Hippocampal formation (tissue), 2 donors: Measurements from ENCODE around the gene TRAF5.

ENCODE experiments used
- DNase-seq, 2 donors: peaks; one replicate each; lab custom pipeline; 2025; lab: John Stamatoyannopoulos, UW

The TRAF5 gene

GRCh38 chr1:211328084-211328694, 1.6 kb downstream of the TRAF5 start:
- DNase-seq, result no peak

- DNase-seq, result no peak
Measured at GRCh38 chr1:211328866-211329475, 2.3 kb downstream of the TRAF5 start.

GRCh38 chr1:211329764-211330201, 3.1 kb downstream of the TRAF5 start:
- no peak for DNase-seq

GRCh38 chr1:211330282-211330936, 3.8 kb downstream of the TRAF5 start:
- no peak for DNase-seq

- no peak for DNase-seq
Measured at GRCh38 chr1:211331011-211331709, 4.5 kb downstream of the TRAF5 start.

GRCh38 chr1:211332036-211332616, 5.5 kb downstream of the TRAF5 start:
- no peak for DNase-seq

GRCh38 chr1:211332830-211333229, 6.2 kb downstream of the TRAF5 start:
- no peak for DNase-seq

- no peak for DNase-seq
Measured at GRCh38 chr1:211333906-211334305, 7.3 kb downstream of the TRAF5 start.

GRCh38 chr1:211334986-211335385, 8.4 kb downstream of the TRAF5 start:
- DNase-seq, result no peak

GRCh38 chr1:211335522-211336157, 9.0 kb downstream of the TRAF5 start:
- DNase-seq, result no peak

- no peak for DNase-seq
Measured at GRCh38 chr1:211336161-211336560, 9.5 kb downstream of the TRAF5 start.

GRCh38 chr1:211336775-211337174, 10.1 kb downstream of the TRAF5 start:
- DNase-seq, result no peak

- no peak for DNase-seq
Measured at GRCh38 chr1:211337430-211338223, 11.0 kb downstream of the TRAF5 start.

GRCh38 chr1:211338224-211338620, 11.6 kb downstream of the TRAF5 start:
- DNase-seq, result no peak

- no peak for DNase-seq
Measured at GRCh38 chr1:211339631-211340041, 13.0 kb downstream of the TRAF5 start.

- DNase-seq, result no peak
Measured at GRCh38 chr1:211340622-211341507, 14.2 kb downstream of the TRAF5 start.

- DNase-seq, result no peak
Measured at GRCh38 chr1:211341999-211342398, 15.4 kb downstream of the TRAF5 start.

- no peak for DNase-seq
Measured at GRCh38 chr1:211343607-211344006, 17.0 kb downstream of the TRAF5 start.

GRCh38 chr1:211344152-211344618, 17.6 kb downstream of the TRAF5 start:
- DNase-seq, result no peak

GRCh38 chr1:211345719-211346118, 19.1 kb downstream of the TRAF5 start:
- no peak for DNase-seq
